GM23248 (cell line): Measurements from ENCODE around the gene MYO1E. TPM values are rescaled to one million over a fixed set of nuclear protein-coding genes. Genes with fewer than 3 reads are reported as not detected.
A peak's percentile ranks its signal among the peaks of the same experiment; 100 is the strongest.

Source experiments
- DNase-seq: peaks from one replicate; pipeline ENCODE4 v3.0.0-alpha.2; 2015
- H2AFZ ChIP-seq: fragments of 200-600 bp; sonication (generic); 2 replicates; pipeline ENCODE4 v1.6.1; 2016; ENCODE audit warnings: antibody characterized with exemption
- H3F3A ChIP-seq: fragments of 200-600 bp; sonication (generic); 2 replicates; pipeline ENCODE4 v1.6.1; 2016; ENCODE audit warnings: mild to moderate bottlenecking, antibody characterized with exemption, mixed run types; ENCODE audit not compliant: insufficient read depth
- H3K27ac ChIP-seq: fragments of 200-600 bp; sonication (generic); 2 replicates; pipeline ENCODE4 v1.5.1; 2016; ENCODE audit warnings: mild to moderate bottlenecking
- H3K27me3 ChIP-seq: fragments of 200-600 bp; sonication (generic); replicated peaks from 2 replicates; pipeline ENCODE4 v1.6.1; 2016; ENCODE audit warnings: mild to moderate bottlenecking; ENCODE audit not compliant: insufficient read depth
- H3K36me3 ChIP-seq: fragments of 200-600 bp; sonication (generic); 2 replicates; pipeline ENCODE4 v1.6.1; 2016; ENCODE audit warnings: low read depth, mild to moderate bottlenecking
- H3K4me1 ChIP-seq: fragments of 200-600 bp; sonication (generic); 2 replicates; pipeline ENCODE4 v1.6.1; 2016; ENCODE audit warnings: mild to moderate bottlenecking; ENCODE audit not compliant: insufficient read depth
- H3K4me2 ChIP-seq: fragments of 200-600 bp; sonication (generic); one replicate; pipeline ENCODE4 v1.6.1; 2016; ENCODE audit warnings: mild to moderate bottlenecking; ENCODE audit not compliant: unreplicated experiment
- H3K4me3 ChIP-seq: fragments of 200-600 bp; sonication (generic); 2 replicates; pipeline ENCODE4 v1.5.1; 2016; ENCODE audit warnings: mild to moderate bottlenecking
- H3K79me2 ChIP-seq: fragments of 200-600 bp; sonication (generic); 2 replicates; pipeline ENCODE4 v1.6.1; 2016; ENCODE audit warnings: mild to moderate bottlenecking; ENCODE audit not compliant: insufficient read depth
- H3K9ac ChIP-seq: fragments of 200-600 bp; sonication (generic); 2 replicates; pipeline ENCODE4 v1.6.1; 2016; ENCODE audit warnings: mild to moderate bottlenecking
- H3K9me2 ChIP-seq: fragments of 200-600 bp; sonication (generic); 2 replicates; pipeline ENCODE4 v1.6.1; 2016; ENCODE audit warnings: mixed run types, mild to moderate bottlenecking, moderate library complexity; ENCODE audit not compliant: insufficient read depth
- H3K9me3 ChIP-seq: fragments of 200-600 bp; sonication (generic); one replicate; pipeline ENCODE4 v1.6.1; 2017; ENCODE audit warnings: low read depth
- H4K20me1 ChIP-seq: fragments of 200-600 bp; sonication (generic); 2 replicates; pipeline ENCODE4 v1.6.0; 2016; ENCODE audit not compliant: insufficient read depth
- EZH2 ChIP-seq: fragments of 200-600 bp; sonication (generic); IDR thresholded peaks from 2 replicates; pipeline ENCODE4 v1.6.1; 2018; ENCODE audit warnings: antibody characterized with exemption, mild to moderate bottlenecking; ENCODE audit not compliant: insufficient read depth, poor library complexity, severe bottlenecking
- EZH2phosphoT487 ChIP-seq: fragments of 200-600 bp; sonication (generic); IDR thresholded peaks from 2 replicates; pipeline ENCODE4 v1.6.1; 2018; ENCODE audit warnings: antibody characterized with exemption, moderate library complexity, mild to moderate bottlenecking, low read depth; ENCODE audit not compliant: insufficient read depth
- WGBS, 2 experiments: methylation state at CpG; one replicate each; pipeline ENCODE4 v1.1.6; 2015 to 2017; ENCODE audit warnings: low lambda C conversion rate in 2 of 2, low coverage in 1 of 2; ENCODE audit errors: missing lambda C conversion rate in 2 of 2; 5-methylcytosine and 5-hydroxymethylcytosine counted together
- in situ Hi-C: fragments of 300-500 bp; cut with MboI; formaldehyde crosslinking; loops from 2 replicates; pipeline ENCODE4 v1.15.0; 2020
- polyA plus RNA-seq: library from polyadenylated mRNA; unstranded; fragments of >200 nt; fragmentation: Nextera tagmentation; extraction: Ambion mirVana; gene quantifications from 2 replicates; pipeline ENCODE4 v1.2.1, GENCODE V29; 2016
- total RNA-seq: library from RNA; depleted of rRNA; stranded (reverse); fragments of >200 nt; shearing (Covaris generic); gene quantifications from 2 replicates; pipeline ENCODE4 v1.2.3, GENCODE V29; 2014

MYO1E gene
- total and polyA plus RNA-seq, 2 experiments from 2014 or later = 155 to 190 TPM

DNA sequence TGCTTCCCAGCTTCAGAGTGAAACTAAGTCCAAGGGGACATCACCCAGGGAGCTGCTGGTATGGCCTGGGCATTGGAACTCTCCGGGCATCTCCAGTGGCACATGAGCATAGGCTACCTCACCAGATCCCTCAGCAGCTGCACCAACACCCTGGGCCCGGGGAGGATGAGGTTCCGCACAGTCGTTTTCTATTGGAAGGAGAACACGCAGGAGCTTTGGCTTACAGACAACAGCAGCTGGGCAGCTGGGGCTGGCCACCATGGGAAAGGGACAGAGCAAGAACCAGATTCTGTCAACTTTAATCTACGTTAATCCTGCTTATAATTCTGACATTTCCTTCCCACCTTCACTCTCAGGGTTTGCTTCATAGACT lies 65.5 kb downstream of the MYO1E start:
- in situ Hi-C loops = no loop called here

DNA sequence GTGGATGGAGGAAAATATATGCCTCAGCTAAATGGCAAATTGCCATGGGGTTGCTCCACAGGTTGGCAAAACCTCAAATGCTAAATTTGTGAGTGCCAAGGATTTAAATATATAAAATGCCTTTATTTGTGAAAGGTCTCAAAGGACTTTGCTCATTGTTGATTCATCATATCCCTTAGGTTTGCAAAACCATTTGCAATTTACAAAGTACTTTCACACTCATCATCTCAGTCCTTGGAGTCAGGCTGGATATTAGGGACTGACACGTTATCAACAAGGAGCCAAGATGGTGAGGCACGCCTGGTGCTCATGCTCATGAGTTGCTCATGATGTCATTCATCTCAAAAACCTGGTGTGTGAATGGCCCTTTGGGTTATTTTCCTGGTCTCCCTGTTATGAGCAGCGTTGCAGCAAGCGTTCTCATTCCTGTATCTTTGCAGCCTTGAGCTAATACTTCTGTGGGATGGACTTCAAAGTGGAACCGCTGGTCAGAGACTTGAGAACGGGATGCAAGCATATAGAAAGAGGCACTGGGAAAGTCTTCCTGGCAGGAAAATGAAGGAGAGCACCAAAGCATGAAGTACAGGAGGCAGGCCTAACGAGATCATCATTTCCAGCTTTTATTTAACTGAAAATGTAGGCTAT lies 66.0 kb downstream of the MYO1E start:
- Histone ChIP-seq H3K9ac (peak overlapping the region; percentile 62), H3K79me2 (peaks cover 91% of the 10 kb centered on the region), H3K9me2 (no peaks in the 10 kb centered on the region; the same call in 1 of the 2 replicates), H3K4me2 (peak overlapping the region; percentile 44), H3K4me1 (peaks cover 39% of the 10 kb centered on the region), H3K27ac (peak overlapping the region; percentile 95), H3K36me3 (no peaks in the 10 kb centered on the region), H3K27me3 (no peaks in the 10 kb centered on the region), H2AFZ (no peak overlapping the region), H3K9me3 (no peaks in the 10 kb centered on the region), H3K4me3 (no peak overlapping the region), H4K20me1 (no peaks in the 10 kb centered on the region), H3F3A (peaks cover 37% of the 10 kb centered on the region)
- 56 to 61% methylated on average over 7 of the region's 7 CpGs for WGBS, 2 experiments
- DNase-seq = peak; percentile 98
- TF ChIP-seq EZH2phosphoT487 (no peak), EZH2 (no peak)
- in situ Hi-C loops = no loop called here

More for the DNA sequence above, 65.5 kb downstream of the MYO1E start:
- H3K9ac ChIP-seq = peak overlapping the region; percentile 62
- no peak overlapping the region for H2AFZ ChIP-seq
- H3K79me2 ChIP-seq = peaks cover 91% of the 10 kb centered on the region
- peaks cover 33% of the 10 kb centered on the region for H3F3A ChIP-seq
- no peaks in the 10 kb centered on the region for H4K20me1 ChIP-seq
- peak overlapping the region; percentile 44 for H3K4me2 ChIP-seq
- TF ChIP-seq EZH2 (no peak), EZH2phosphoT487 (no peak)
- peak overlapping the region; percentile 95 for H3K27ac ChIP-seq
- H3K9me3 ChIP-seq = no peaks in the 10 kb centered on the region
- no peaks in the 10 kb centered on the region for H3K36me3 ChIP-seq
- no peaks in the 10 kb centered on the region for H3K27me3 ChIP-seq
- DNase-seq = no peak
- 92 to 95% methylated on average over 6 of the region's 6 CpGs for WGBS, 2 experiments
- H3K9me2 ChIP-seq = no peaks in the 10 kb centered on the region; the same call in 1 of the 2 replicates
- peaks cover 36% of the 10 kb centered on the region for H3K4me1 ChIP-seq
- H3K4me3 ChIP-seq = no peak overlapping the region

DNA sequence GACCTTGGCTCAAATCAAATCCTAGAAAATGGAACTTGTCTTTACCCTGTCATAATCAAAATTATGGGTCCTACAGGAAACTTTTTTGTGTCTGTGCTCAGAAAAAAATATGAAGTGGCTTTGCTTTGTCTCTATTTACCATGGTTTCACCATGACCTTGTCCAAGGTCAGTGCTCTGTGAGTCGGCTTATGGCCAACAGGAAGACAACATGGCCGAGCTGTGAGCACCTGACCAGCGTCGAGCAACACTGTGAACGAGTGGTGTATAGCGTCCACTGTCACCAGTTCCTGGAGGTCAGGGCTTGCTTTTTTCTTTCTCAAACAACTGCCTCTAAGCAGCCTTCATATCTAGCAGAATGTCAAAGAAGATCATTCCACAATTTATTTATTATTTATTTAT lies 67.9 kb downstream of the MYO1E start:
- H4K20me1 ChIP-seq = no peaks in the 10 kb centered on the region
- no peaks in the 10 kb centered on the region for H3K36me3 ChIP-seq
- H3K9ac ChIP-seq = peak overlapping the region; percentile 58
- no peaks in the 10 kb centered on the region; the same call in 1 of the 2 replicates for H3K9me2 ChIP-seq
- peaks cover 52% of the 10 kb centered on the region for H3F3A ChIP-seq
- DNase-seq = no peak
- no peak overlapping the region for H3K4me3 ChIP-seq
- peaks cover 89% of the 10 kb centered on the region for H3K79me2 ChIP-seq
- peak overlapping the region; percentile 26 for H3K4me2 ChIP-seq
- in situ Hi-C loops = no loop called here
- H2AFZ ChIP-seq = no peak overlapping the region
- peak overlapping the region; percentile 95 for H3K27ac ChIP-seq
- H3K27me3 ChIP-seq = no peaks in the 10 kb centered on the region
- peaks cover 55% of the 10 kb centered on the region for H3K4me1 ChIP-seq
- no peaks in the 10 kb centered on the region for H3K9me3 ChIP-seq
- WGBS, 2 experiments = 97 to 99% methylated on average over 6 of the region's 6 CpGs
- TF ChIP-seq EZH2phosphoT487 (no peak), EZH2 (no peak)

DNA sequence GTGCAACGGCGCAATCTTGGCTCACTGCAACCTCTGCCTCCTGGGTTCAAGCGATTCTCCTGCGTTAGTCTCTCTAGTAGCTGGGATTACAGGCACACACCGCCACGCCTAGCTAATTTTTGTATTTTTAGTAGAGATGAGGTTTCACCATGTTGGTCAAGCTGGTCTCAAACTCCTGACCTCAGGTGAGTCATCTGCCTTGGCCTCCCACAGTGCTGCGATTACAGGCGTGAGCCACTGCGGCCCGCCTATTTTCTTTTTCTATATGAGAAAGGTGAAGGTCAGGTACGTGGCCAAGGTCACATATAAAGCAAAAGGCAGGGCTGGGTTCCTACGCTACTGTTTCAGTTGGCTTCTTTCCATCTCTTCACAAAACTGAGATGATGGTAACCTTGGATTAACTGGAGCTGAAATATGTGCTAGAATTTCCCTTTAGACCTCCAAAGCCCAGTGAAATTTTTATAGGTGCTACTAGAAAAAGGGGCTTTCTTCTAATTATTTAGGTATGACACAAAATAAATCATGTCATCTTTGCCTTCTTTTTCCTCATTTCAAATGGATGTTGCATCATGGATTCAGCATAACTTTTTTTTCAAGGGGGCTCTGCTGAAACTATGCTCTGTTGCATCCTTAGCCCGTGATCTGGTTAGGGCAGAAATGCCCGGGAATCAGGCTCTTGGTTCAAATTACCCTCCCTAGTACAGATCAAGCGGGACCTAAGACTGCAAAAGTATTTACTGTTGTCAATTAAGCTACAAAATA lies 68.5 kb downstream of the MYO1E start:
- Histone ChIP-seq H3K4me1 (peaks cover 61% of the 10 kb centered on the region), H3K36me3 (no peaks in the 10 kb centered on the region), H4K20me1 (no peaks in the 10 kb centered on the region), H2AFZ (no peak overlapping the region), H3K9ac (no peak overlapping the region), H3K27ac (peak overlapping the region; percentile 95), H3F3A (peaks cover 58% of the 10 kb centered on the region), H3K4me3 (no peak overlapping the region), H3K9me3 (no peaks in the 10 kb centered on the region), H3K27me3 (no peaks in the 10 kb centered on the region), H3K9me2 (no peaks in the 10 kb centered on the region; the same call in 1 of the 2 replicates), H3K79me2 (peaks cover 89% of the 10 kb centered on the region), H3K4me2 (no peak overlapping the region)
- 96% methylated on average over 15 of the region's 15 CpGs for WGBS, 2 experiments
- TF ChIP-seq EZH2phosphoT487 = no peak
- no peak for TF ChIP-seq EZH2
- no peak for DNase-seq
- in situ Hi-C loops = no loop called here
